DMS 273 (cell line): Measurements from ENCODE around the gene SCRG1.
A peak's percentile ranks its signal among the peaks of the same experiment; 100 is the strongest.

ENCODE experiments used
- DNase-seq: peaks from one replicate; lab custom pipeline; 2025; ENCODE audit not compliant: unreplicated experiment; lab: John Stamatoyannopoulos, UW

Gene SCRG1

DNA sequence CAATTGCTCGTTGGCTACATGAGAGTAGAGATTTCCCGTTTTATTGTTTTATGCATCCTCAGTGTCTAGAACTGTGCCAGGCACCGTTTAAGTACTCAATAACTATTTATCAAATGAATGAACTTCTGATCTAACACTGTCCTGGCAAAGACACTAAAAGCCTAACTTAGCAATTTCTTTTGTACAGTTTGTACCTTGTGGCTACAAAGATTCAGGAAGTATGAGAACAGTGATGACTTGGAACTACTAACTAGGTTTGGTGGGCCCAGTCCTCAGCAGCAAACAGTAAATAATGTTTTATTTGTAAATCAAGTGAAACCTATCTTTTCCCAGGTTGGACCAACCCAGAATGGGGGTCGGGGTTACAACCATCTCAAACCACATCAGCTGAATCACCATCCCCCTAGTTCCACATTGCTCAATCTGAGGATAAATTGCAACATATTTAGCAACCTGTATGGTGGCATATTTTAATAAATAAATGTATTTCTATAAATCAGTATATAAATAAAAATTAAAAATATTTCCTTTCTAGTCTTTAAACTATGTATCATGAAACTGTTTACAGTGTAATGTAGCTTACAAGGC lies 12.3 kb upstream of the SCRG1 start:
- no peak for DNase-seq

DNA sequence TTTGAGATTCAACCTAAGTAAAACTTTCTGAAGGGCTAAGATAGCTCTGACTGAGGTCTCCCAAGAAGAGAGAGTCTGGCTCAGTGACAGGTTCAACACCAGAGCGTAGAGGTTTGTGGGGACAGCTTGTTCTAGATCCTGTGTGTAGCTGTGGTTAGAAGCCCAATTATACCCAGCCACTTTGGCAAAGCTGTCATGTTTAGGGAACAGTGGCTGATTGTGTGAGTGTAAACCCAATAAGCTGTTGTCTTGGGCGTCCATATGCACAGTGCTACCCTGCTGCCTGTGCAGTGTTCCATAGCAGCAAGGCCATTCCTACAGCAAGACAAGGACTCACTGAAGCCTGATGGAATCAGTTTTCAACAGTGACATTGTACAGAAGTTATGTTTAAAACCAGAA lies 11.2 kb upstream of the SCRG1 start:
- DNase-seq = no peak

DNA sequence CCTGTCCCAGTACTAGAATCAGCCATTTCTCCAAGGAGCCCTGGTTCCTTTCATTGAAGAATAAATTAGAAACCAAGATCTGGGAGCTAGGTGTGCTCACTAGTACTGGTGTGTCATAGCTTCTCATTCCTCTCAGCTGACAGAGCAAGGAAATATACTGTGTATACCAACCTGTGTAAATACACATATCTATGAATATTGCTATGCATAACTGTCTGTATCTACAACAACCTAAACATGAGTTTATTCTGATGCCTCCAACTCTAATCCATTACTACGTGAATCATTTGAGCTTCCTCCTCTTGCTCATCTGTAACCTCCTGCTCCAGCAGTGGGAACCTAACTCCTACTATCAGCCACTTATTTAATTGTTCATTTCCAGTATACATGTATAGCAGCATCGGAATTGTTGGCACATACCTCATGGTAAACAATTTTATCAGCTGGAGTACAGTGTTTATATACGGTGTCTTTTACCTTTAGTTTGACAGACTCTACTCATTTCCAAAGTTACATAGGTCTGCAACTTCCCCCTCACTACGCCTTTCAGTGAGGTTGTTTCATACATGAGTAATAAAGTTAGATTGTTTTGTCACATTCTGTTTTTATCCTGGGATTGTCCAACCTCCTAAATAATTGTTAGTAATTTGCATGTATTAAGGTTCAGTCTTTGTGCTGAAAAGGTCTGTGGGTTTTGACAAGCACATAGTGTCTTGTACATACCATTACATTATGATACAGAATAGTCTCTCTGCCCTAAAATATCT lies 7.1 kb upstream of the SCRG1 start:
- DNase-seq = no peak

DNA sequence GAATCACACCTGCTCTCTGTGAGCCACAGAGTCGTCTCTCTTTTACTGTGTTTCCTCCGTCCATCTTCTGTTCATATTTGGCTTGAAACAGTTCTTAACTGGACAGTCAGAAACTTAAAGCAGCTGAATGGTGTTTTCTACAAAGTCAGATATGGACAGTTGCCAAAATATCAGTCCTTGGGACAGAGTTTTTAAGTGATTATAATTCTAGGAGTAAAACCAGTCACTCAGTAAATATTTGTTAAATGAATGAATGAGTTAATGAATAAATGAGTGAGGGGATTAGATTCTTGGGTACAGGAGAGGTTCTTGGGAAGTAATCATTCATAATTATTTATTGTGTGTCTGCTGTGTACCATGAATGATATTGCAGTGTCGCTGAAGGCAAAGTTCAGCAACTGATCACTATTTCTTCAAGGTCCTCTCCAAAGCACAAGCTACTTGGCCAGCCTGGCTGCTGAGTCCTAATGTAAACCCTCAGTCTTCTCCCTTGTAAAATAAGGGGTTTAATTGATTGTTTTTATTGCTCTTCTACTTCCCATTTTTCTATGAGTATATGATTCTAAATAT lies 5.5 kb upstream of the SCRG1 start:
- no peak for DNase-seq

DNA sequence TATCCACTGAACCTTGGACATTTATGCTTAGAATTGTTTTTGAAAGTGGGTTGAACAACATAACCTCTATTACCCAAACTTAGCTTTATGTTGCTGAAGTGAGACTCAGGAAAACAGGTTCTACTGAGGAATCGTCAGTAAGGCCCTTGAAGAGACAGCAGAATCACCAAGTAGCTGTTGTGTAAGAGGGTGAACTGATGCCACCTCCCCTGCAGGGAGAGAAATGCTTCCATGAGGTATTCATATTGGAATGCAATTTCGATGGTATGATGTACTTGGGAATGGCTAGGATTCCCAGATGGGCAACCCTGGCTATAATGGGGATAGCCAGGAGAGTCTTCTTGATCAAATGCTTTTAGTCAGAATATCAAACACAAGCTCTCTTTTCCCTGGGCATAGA lies 4.1 kb upstream of the SCRG1 start:
- no peak for DNase-seq

DNA sequence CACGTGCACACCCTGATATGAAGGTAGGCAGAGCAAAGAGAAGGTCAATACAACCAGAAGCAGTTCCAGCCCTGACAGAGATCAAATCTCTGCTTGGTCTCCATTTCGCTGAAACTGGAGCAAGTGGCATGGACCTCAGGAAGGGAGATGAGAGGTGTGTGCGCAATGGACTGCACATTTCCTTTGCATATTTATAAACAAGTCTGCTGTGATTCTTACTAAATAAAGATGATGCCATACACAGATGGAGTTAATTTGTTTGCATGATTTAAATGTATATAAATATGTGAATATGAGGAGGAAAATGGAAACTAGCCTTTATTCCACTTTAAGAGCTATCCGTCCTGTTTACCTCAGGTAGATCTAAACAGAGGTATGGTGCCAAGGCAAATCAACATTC lies 2.1 kb upstream of the SCRG1 start:
- DNase-seq = no peak

DNA sequence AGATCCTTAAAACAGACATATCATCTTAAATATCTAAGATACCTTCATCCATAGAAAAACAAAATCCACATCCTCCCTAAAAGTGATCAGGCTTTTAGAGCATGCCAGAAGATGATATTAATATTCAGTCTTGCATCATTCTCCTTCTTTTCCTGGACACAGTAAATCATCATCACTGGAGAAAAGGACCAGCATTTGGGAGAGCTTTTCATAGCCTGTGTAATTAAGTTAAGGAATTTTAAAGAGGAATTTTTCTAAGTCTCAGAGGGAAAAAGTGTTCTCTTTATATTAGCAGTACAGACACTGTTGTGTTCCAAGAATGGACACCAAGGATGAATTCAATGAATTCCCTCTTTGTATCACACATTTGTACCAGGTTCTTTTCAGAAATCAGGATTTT lies 696 bp downstream of the SCRG1 start:
- DNase-seq = no peak

DNA sequence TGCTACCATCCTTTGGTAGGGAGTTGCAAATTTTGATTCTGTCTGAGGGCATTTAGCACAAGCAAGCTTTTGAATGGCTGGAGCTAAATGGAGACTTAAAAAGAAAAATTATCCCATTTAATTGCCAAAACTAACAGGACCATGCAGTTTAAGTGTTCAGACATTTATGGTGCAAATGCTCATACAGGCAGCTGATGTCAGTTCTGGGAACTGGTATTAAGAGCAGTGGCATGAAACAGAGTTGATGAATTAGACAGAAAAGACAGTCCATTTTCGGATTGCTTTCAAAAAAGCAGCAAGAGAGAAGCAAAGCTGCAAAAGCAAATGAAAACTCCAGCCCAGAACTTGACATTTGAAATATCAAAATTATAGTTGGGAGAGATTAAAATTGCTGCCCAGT lies 1.3 kb downstream of the SCRG1 start:
- no peak for DNase-seq

DNA sequence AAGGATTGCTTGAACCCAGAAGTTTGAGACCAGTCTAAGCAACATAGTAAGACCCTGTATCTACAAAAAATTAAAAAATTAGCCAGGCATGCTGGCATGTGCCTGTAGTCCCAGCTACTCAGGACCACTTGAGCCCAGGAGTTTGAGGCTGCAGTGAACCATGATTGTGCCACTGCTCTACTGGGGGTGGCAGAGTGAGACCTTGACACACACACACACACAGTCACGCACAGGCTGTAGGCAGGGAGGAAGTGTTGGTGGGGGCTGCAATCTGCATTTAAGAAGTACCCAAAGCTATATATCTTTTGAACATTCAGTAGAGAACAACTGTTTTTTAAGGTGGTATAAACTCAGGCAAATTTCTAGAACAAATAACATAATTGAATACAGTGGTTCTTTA lies 7.2 kb downstream of the SCRG1 start:
- no peak for DNase-seq

DNA sequence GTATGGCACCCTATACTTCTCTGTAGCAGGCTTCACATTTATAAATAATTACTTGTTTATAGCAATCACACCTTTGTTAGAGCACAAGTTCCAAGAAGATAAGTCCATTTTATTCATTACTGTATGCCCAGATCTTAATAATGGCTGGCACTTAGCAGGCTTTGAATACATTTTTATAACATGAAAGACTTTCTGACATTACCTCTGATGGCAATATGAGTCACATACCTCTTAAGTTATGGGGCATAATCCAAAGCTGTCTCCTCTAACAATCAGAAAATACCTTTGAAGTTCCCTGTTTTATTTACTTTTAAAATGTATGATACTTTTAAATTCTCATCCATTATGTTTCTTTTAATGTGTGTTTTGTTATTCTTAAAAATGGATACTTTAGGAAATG lies 12.2 kb downstream of the SCRG1 start:
- DNase-seq = no peak

DNA sequence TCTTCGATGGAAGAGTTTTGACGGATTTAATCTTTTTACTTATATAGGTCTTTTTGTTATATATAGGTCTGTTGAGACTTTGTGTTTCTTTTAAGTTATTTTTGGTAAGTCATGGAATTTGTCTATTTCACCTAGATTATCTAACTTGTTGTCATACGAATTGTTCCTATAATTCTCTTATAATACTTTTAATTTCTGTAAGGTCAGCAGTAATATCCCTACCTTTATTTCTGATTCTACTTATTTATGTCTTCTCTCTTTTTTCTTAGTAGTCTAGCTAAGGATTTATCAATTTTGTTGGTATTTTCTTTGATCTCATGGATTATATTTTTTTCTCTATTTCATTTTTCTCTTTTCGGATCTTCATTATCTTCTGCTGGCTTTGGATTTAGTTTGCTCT lies 16.6 kb downstream of the SCRG1 start:
- no peak for DNase-seq

DNA sequence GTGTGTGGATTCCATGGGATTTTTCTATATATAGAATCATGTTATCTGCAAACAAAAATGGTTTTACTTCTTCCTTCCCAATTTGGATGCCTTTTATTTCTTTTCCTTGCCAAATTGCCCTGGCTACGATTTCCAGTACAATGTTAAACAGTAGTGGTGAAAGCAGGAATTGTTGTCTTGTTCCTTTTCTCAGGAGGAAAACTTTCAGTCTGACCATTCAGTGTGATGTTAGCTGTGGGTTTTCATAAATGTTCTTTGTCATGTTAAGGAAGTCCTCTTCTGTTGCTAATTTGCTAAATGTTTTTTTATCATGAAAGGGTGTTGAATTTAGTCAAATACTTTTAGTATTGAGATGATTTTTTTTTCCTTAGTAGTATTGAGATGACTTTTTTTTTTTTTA lies 17.3 kb downstream of the SCRG1 start:
- DNase-seq = no peak

DNA sequence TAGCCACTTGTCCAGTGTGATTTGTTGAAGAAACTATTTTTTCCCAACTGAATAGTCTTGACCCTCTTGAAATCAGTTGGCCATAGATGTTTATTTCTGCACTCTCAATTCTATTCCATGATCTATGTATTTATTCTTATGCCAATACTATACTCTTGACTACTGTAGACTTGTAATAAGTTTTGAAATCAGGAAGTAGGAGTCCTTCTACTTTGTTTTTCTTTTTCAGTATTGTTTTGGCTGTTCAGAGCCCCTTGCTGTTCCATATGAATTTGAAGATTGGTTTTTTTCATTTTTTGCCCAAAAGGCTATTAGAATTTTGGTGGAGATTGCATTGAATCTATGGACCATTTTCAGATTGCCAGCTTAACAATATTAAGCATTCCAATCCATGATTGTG lies 17.9 kb downstream of the SCRG1 start:
- no peak for DNase-seq

DNA sequence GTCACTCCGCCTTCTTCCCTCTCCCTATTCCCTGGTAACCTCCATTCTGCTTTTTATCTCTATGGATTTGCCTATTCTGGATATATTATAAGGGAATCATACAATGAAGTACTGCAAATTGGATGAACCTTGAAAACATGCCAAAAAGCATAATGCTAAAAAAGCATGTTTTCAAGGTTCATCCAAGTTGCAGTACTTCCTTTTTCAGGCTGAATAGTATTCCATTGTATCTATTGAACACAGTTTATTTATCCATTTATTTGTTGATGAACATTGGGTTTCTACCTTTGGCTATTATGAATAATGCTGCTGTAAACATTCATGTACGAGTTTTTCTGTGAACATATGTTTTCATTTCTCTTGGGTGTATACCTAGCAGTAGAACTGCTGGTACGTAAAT lies 19.0 kb downstream of the SCRG1 start:
- DNase-seq = no peak

DNA sequence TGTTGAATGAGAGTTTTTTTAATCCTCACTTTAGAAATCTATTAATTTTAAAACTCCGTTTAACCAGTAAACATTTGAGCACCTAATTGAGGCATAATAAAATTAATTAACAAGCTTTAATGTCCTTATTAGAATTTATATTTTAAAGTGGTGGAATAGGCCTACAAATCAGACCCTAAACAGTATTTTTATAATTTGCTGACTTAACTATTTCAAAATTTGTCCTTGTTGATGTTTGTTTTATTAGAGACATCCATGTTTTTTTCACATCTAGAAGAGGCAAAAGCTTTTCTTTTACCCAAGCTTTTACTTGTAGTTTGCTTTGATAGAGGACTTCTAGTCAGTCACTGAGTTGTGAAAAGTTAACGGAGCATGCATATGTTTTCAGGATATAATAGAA lies 24.3 kb downstream of the SCRG1 start:
- no peak for DNase-seq

DNA sequence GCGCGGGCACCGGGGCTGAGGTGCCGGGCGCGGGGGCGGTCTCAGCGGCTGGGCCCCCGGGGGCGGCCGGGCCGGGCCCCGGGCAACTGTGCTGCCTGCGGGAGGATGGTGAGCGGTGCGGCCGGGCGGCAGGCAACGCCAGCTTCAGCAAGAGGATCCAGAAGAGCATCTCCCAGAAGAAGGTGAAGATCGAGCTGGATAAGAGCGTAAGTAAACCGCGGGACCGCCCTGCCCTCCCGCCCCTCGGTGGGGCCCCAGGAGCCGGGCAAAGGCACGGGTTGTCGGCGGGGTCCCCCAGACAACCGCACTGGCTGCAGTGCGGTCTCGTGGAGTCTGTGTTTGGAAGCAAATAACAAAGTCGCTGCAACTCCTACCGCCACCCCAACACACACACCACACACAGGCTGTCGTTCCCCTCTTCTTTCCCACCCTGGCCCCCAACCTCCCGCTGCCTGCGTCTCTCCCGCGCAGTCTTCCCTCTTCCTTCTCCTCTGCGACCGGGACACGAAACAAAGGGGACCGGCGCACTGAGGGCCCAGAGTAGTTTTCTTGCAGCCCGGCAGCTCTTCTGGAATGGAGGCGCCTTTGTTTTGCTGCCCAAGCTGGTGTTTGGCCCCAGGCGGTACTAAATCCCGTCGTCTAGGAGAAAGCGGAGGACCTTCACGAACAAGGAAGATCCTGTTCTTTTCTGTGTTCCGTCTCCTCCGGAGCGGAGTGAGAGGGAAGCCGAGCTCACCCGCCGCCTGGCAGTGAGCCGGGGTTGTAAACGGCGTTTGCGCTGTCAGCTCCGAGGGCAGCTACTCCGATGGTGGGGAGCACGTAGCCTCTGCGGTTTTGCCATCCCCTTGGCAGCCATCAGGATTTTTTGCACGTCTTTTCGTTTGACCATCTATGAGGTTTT lies 27.4 kb downstream of the SCRG1 start:
- DNase-seq = peak; percentile 83

DNA sequence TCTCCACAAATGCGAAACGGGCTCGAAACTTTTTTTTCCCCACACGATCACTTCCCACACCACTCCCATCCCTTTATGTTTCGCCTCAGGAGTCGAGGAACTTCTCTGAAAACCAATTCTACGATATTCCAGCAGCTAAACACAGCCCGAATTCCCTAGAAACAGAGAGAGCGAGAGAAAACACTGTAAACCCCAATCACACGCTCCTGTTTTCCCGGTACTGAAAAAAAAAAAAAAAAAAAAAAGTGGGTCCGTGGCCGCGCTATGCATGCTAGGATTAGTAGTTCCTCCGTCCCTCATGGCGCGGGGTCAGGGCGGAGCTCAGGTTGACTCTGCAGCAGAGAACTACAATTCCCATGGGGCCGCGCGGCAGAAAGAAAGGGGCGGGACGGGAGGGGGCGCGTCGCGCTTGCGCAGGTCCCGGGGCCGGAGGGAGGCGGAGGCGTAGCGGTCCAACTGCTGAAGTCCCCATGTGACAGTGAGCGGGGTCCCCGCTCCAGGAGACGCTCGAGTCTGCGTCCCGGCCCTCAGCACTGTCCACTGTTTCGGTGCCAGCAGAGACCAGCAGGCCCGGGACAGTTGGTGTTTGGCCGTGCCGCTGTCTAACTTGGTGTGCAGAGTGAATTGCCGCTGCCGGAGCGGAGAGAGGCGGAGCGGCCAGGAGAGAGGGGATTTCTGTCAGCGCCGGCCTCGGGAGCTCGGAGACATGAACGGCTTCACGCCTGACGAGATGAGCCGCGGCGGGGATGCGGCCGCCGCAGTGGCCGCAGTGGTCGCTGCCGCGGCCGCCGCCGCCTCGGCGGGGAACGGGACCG lies 28.2 kb downstream of the SCRG1 start, which contains the start of gene SAP30:
TSS of gene SAP30 (plus strand) at position 478 of the 815 bp plus-strand sequence. CDS start at position 707, 229 bp downstream.
- peak; percentile 97 for DNase-seq

DNA sequence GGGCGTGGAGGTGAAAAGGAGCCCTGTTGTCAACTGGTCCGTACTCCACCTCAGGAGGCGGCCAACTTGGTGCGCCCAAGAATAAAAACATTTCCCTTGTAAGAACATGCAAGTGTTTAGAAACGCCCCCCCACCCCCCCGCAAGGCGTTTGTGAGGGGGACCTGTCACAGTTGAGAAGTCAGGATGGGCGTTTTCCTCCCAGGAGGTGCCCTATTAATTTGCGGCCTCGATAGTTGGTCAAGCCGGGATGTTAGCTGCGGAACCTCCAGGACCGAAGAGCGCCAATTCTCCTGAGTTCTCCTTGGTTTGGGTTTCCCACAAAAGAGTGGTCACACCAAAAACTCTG lies 28.8 kb downstream of the SCRG1 start:
- DNase-seq = no peak

DNA sequence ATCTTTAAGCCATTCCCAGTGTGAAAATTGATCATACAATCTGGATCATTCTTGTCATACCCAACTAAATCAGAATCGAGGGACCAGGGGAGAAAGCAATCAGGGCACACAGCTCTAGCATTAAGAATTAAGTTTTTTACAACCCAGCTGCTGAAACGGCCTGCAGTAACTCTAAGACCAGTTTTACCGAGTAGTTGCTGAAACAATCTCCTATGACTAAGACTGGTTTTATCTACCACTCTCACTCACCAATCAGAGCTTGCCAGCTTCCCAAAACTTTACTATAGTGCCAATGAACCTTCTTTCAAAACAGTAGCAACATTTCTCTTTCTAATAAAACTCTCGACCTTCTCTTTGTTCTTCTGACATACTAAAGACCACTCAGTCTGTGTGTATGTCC lies 31.0 kb downstream of the SCRG1 start:
- DNase-seq = peak; percentile 1

DNA sequence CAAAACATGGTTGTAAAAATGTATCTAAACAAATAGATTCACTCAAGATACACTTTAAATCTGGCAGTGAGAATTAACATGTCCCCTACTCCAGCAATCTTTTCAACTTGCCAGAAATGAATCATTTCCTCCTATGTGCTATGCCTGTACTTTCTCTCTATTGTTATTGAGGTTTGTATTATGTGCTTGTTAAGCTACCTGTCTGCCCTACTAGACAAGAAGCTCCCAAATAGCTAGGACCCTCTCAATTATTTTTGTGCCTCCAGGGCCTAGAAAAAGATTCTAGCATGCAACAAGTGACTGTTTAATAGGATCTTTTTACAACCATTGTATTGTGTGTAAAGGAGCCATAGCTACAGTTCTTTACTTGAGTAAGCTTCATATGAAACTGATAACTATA lies 31.6 kb downstream of the SCRG1 start:
- no peak for DNase-seq
